ENCODE measurements around the gene EFCAB9.
"Not testable (repeated sequence)": the region's sequence is repeated elsewhere in the genome, so short reads cannot be mapped to it uniquely, and the experiment has no call there.

DNA sequence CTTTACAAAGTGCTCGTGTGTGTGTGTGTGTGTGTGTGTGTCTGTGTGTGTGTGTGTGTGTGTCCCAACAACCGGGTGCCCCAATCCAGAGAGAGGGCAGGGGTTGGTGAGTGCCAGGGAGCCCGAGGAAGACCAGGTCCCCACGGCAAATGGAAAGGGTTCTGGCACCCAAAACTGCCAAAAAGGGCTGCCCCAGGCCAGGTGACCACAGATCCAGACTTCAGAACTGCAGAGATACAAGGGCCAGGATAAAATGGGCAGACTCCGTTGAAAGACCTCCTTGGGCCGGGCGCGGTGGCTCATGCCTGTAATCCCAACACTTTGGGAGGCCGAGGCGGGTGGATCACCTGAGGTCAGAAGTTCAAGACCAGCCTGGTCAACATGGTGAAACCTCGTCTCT is 44.5 kb upstream of the EFCAB9 start:
- not testable (repeated sequence) for TF ChIP-seq CTCF (IDR thresholded peaks at IDR 0.05; ENCODE audit: low read depth, low read length); EZH2phosphoT487 (IDR thresholded peaks at IDR 0.05; ENCODE audit: low read depth)

All from OCI-LY3 (cell line).